HG03025 (cell line): ENCODE results near the gene PPA2.

Experiments
- ATAC-seq: cut with Tn5 transposase; IDR thresholded peaks from one replicate; pipeline ENCODE4 v1.9.1; 2021; ENCODE audit warnings: mild to moderate bottlenecking, moderate library complexity; ENCODE audit not compliant: unreplicated experiment, low FRiP score

PPA2 gene

GRCh38 chr4:105400901-105401677, 72.8 kb downstream of the PPA2 start:
- no peak for ATAC-seq

DNA sequence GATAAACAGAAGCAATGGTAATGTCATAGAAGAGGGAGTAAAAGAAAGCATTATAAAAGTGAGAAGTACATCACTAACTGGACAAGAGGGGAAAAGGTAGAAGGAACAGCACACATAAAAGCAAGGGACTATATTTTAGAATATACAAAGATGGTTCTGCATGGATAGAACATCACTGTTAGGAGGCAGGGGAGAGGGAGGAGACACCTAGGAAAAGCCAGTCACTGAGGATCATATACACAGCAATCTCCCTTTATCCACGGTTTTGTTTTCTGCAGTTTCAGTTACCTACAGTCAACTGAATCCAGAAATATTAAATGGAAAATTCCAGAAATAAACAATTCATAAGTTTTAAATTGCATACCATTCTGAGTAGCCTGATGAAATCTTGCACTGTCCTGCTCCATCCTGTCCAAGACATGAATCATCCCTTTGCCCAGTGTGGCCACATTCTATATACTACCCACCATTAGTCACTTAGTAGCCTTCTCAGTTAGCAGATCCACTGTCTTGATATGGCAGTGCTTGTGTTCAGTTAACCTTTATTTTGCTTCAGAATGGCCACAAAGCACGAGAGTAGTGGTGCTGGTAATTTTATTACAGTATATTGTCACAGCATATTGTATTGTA, 74.2 kb downstream of the PPA2 start:
- ATAC-seq: no peak

GRCh38 chr4:105392858-105393257, 81.0 kb downstream of the PPA2 start:
- ATAC-seq: no peak

DNA sequence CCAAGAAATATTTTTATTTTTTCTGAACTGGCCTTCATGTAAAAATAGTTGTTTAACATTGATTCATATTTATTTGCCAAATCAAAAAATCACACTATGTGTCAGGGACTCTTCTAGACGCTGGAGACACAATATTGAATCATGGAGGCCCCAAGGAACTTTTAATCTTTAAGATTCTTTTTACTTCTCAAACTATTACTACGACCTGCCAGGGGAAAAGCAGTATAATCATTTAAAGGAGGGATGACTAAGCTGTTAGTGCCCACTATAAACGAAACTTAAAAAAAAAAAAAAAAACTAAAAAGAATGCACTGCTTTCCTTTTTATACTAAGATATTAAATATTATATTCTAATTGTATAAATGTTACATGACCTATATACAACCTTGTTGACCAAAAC, 84.7 kb downstream of the PPA2 start:
- ATAC-seq: no peak

DNA sequence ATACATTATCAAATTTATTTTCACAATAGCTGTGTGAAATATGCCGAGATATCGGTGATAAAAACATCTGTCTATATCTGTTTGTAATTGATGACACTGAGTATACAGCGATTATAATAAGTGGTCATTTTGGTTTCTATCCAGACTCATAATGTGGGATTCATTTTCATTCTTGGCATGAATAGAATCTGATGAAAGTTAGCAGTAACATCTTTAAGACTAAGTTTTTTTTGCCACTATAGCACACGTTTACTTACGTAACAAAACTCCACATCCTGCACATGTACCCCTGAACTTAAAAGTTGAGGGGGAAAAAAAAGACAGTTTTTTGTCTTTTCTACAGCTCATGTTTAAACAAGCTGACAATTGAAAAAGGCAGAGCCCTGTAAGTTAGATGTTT, 86.4 kb downstream of the PPA2 start:
- no peak for ATAC-seq

DNA sequence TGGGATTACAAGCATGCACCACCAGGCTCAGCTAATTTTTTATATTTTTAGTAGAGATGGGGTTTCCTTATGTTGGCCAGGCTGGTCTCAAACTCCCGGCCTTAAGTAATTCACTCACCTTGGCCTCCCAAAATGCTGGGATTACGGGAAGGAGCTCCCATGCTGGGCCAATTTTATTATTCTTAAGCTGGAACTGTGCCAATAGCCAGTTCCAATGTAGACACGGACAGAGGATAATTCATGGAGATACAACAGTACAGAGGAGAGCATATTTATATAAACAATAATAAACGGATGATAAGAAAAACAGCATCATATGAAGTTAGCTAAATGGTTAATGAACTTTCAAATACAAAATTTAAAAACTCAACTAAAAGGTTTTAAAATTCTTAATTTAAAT, 87.8 kb downstream of the PPA2 start:
- no peak for ATAC-seq

GRCh38 chr4:105374071-105374470, 99.8 kb downstream of the PPA2 start:
- ATAC-seq: no peak

DNA sequence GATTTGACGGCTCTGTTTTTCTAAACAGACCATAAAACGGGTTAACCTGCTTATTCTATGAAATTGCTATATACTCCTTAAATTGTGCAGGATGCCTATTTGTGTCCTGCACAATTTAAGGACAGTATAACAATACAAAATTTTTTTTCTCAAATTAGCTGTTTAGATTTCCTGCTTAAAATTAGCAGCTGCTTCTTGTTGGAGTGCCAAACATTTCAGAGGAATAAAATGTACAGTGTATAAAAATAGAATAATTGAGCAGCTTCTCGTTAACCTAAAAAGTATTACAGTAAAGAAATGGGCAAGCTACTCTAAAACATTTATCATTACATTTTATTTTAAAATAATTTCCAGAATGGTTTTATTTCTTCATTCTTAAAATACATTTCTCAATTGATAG, 100.5 kb downstream of the PPA2 start:
- ATAC-seq: no peak

DNA sequence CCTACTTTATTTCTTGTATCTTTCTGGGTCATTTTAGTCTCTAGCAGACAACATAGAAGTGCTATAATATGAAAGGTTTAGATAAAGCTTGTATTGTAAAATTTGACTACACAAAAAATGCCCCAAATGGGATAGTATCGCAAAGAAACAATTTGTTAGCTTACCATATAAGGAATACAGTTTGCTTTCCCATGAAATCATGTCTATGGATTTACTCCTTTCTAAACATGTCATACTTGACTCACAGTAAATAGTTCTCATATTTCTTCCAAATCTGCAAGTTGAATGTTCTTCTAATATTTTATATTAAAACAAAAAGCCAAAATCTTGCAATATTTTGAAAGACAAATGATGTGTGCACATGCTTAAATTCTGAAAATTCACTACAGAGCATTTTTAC, 103.9 kb downstream of the PPA2 start:
- no peak for ATAC-seq

- no peak for ATAC-seq
Observed at GRCh38 chr4:105361053-105361452, 112.8 kb downstream of the PPA2 start.

GRCh38 chr4:105357258-105357980, 116.4 kb downstream of the PPA2 start:
- ATAC-seq: no peak

- no peak for ATAC-seq
Observed at GRCh38 chr4:105356194-105356593, 117.7 kb downstream of the PPA2 start.

DNA sequence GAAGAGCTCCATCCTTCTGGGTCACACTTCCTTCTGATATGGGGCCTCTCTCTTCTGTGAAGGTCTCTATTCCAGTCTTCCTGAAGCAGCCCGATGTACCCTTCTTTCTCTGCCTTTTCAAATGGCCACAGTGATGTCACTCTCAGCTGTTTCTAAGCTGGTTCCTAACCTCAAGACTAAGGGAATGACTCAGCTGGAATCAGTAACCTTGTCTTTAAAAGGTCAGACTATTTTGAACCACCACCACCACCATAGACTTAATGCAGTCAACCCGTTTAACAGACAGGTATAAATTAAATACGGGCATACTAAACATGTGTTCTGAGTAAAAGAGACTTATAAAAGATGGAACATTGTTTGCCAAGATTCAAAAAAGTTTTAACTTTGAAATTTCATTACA, 121.0 kb downstream of the PPA2 start:
- peak; percentile 62 for ATAC-seq

GRCh38 chr4:105351861-105352260, 122.0 kb downstream of the PPA2 start:
- no peak for ATAC-seq

DNA sequence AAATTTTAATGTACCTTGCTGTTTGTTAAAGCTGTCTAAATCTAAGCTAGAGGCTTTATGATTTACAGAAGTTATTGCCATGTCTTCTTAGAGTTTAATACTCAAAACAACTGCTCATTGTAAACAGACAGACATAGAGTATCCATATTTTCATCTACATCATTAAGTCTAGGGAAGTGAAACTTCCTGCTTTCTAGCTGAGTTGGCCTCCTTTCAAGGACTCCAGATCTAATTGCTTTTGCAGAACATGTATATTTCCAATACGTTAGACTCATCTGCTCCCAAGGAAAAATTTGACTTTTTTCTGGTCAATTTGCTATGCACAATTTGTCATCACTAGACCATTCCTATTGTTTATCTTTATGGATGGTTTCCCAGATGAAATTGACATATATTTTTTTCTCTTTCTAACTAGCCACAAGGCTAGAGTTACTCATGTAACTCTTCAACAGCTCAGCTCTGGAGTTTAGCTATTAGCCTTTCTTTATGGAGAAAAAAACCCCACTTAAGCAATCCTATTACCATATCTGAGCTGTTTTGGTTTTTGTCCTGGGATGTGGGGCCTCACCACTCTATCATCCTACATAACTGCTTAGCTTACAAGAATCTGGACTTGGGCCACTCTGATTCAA, 122.9 kb downstream of the PPA2 start:
- no peak for ATAC-seq

- no peak for ATAC-seq
Observed at GRCh38 chr4:105348719-105349118, 125.1 kb downstream of the PPA2 start.

- no peak for ATAC-seq
Observed at GRCh38 chr4:105346869-105347268, 127.0 kb downstream of the PPA2 start.

DNA sequence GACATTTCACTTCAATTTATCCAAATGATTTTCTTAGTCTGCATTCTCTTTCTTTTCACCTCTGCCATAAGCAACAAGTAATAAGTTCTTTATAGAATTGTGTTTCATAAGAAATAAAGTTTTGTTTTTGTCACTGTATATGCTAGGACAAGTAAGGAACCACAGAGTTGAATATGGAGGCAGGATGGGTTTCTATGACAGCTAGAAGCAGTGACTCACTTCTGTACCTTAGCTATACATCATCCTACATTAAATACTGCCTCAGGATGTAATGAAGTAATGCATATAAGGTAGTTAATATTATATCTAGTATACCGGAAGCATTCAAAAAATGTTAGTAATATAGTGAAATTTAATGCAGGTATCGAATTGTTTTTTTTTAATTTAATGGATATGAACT, 128.0 kb downstream of the PPA2 start:
- no peak for ATAC-seq

- ATAC-seq: no peak
Observed at GRCh38 chr4:105345358-105345757, 128.5 kb downstream of the PPA2 start.

GRCh38 chr4:105344141-105344540, 129.7 kb downstream of the PPA2 start:
- no peak for ATAC-seq
